ENCODE measurements around the gene INPP4B. TPM values are rescaled to one million over a fixed set of nuclear protein-coding genes. Genes with fewer than 3 reads are reported as not detected.

The INPP4B gene
- total and polyA plus RNA-seq, 3 donors from 2014 or later: 23.2 to 64.5 (median 55.2) TPM

- no peak for DNase-seq
- WGBS, 2 donors: 94 to 95% methylated on average over 3 of the region's 3 CpGs
- no peaks in the 10 kb centered on the region for H3K9me3 ChIP-seq
- no peak overlapping the region for H3K4me3 ChIP-seq
- no peaks in the 10 kb centered on the region for H3K4me1 ChIP-seq
- TF ChIP-seq CTCF (IDR thresholded peaks at IDR 0.05) (no peak), POLR2A (IDR thresholded peaks at IDR 0.05) (no peak)
- H3K27ac ChIP-seq: no peak overlapping the region
- no peaks in the 10 kb centered on the region for H3K27me3 ChIP-seq
- intact Hi-C loops (cut with DNase I; ENCODE audit: low total_unique reads): no loop called here
- H3K36me3 ChIP-seq (ENCODE audit: low read depth, missing control alignments): no peaks in the 10 kb centered on the region
Observed at GRCh38 chr4:142420311-142421095, 425.6 kb downstream of the INPP4B start.

GRCh38 chr4:142419712-142420111 lies 426.4 kb downstream of the INPP4B start:
- H3K4me3 ChIP-seq: no peak overlapping the region
- H3K4me1 ChIP-seq: no peaks in the 10 kb centered on the region
- intact Hi-C loops (cut with DNase I; ENCODE audit: low total_unique reads): no loop called here
- TF ChIP-seq CTCF (IDR thresholded peaks at IDR 0.05) (no peak), POLR2A (IDR thresholded peaks at IDR 0.05) (no peak)
- H3K36me3 ChIP-seq (ENCODE audit: low read depth, missing control alignments): no peaks in the 10 kb centered on the region
- H3K27me3 ChIP-seq: no peaks in the 10 kb centered on the region
- WGBS, 2 donors: 83 to 100% methylated on average over 1 of the region's 1 CpG
- H3K9me3 ChIP-seq: no peaks in the 10 kb centered on the region
- H3K27ac ChIP-seq: no peak overlapping the region
- no peak for DNase-seq

- no peak overlapping the region for H3K4me3 ChIP-seq
- no peak for DNase-seq
- H3K27ac ChIP-seq: no peak overlapping the region
- no peaks in the 10 kb centered on the region for H3K4me1 ChIP-seq
- TF ChIP-seq CTCF (IDR thresholded peaks at IDR 0.05) (no peak), POLR2A (IDR thresholded peaks at IDR 0.05) (no peak)
- WGBS, 2 donors: 90 to 94% methylated on average over 2 of the region's 2 CpGs
- no peaks in the 10 kb centered on the region for H3K36me3 ChIP-seq (ENCODE audit: low read depth, missing control alignments)
- no peaks in the 10 kb centered on the region for H3K27me3 ChIP-seq
- intact Hi-C loops (cut with DNase I; ENCODE audit: low total_unique reads): no loop called here
- no peaks in the 10 kb centered on the region for H3K9me3 ChIP-seq
Observed at GRCh38 chr4:142418697-142419096, 427.4 kb downstream of the INPP4B start.

- Histone ChIP-seq H3K27me3 (no peaks in the 10 kb centered on the region), H3K4me1 (no peaks in the 10 kb centered on the region), H3K27ac (no peak overlapping the region), H3K4me3 (no peak overlapping the region), H3K36me3 (ENCODE audit: low read depth, missing control alignments) (no peaks in the 10 kb centered on the region), H3K9me3 (no peaks in the 10 kb centered on the region)
- 61 to 64% methylated on average over 5 of the region's 5 CpGs for WGBS, 2 donors
- intact Hi-C loops (cut with DNase I; ENCODE audit: low total_unique reads): no loop called here
- TF ChIP-seq POLR2A (IDR thresholded peaks at IDR 0.05): no peak
- no peak for TF ChIP-seq CTCF (IDR thresholded peaks at IDR 0.05)
- no peak for DNase-seq
Observed at GRCh38 chr4:142416711-142417275, 429.3 kb downstream of the INPP4B start.

Data from testis (tissue), 3 donors.